ENCODE measurements around the gene LGMN.
"Not testable (repeated sequence)": the region's sequence is repeated elsewhere in the genome, so short reads cannot be mapped to it uniquely, and the experiment has no call there.

LGMN gene

DNA sequence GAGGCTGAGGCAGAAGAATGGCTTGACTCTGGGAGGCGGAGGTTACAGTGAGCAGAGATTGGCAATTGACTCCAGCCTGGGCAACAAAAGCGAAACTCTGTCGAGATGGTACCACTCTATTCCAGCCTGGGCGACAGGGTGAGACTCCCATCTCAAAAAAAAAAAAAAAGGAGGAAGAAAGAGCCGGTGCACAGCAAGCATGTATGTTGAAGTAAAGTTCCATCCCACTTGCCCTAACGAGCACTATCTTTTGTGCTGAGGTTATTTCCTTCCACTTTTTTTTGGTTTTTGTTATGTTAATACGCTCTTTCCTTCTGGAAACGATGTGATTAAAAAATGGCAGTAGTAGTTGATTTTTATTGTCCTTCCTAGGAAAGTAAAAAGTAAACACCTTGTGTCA, 26.1 kb upstream of the LGMN start:
- DNase-seq (ENCODE audit: extremely low read depth, low read depth), result no peak
- TF ChIP-seq, protein P1, sequence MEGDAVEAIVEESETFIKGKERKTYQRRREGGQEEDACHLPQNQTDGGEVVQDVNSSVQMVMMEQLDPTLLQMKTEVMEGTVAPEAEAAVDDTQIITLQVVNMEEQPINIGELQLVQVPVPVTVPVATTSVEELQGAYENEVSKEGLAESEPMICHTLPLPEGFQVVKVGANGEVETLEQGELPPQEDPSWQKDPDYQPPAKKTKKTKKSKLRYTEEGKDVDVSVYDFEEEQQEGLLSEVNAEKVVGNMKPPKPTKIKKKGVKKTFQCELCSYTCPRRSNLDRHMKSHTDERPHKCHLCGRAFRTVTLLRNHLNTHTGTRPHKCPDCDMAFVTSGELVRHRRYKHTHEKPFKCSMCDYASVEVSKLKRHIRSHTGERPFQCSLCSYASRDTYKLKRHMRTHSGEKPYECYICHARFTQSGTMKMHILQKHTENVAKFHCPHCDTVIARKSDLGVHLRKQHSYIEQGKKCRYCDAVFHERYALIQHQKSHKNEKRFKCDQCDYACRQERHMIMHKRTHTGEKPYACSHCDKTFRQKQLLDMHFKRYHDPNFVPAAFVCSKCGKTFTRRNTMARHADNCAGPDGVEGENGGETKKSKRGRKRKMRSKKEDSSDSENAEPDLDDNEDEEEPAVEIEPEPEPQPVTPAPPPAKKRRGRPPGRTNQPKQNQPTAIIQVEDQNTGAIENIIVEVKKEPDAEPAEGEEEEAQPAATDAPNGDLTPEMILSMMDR (IDR thresholded peaks at IDR 0.05; ENCODE audit: low read depth, low read length), result no peak

DNA sequence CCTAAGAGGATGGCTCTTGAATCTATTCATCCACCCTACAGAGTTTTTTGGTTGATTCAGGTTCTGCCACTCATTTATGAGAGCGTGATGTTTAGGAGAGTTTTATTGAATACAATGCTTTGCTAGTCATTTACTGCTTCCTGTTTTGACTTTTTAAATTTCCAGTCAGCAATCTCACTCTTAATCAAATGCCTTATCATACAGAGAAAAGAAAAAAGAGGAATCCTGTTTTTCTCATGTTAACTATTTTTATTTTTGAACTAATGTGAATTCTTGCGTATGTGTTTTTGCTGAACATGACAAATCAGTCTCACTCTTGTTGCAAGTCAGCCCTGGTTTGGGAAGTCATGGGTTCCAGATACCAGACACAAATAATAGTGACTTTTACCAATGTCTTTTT, 22.1 kb upstream of the LGMN start:
- no peak for DNase-seq (ENCODE audit: extremely low read depth, low read depth)
- TF ChIP-seq, protein P1 (IDR thresholded peaks at IDR 0.05; ENCODE audit: low read depth, low read length), result no peak

DNA sequence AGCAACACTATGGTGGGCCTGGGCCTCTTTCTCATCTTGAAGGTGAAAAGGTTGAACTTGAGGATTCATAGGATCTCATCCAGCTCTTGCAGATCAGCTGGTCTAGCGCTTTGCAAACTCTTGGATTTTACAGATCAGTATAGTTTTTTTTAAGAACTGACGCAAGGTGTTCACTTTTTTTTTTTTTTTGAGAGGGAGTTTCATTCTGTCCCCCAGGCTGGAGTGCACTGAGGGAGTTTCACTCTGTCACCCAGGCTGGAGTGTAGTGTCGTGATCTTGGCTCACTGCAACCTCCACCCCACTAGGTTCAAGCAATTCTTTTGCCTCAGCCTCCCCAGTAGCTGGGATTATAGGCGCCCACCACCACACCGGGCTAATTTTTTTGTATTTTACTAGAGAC, 20.4 kb upstream of the LGMN start:
- TF ChIP-seq, protein P1 (IDR thresholded peaks at IDR 0.05; ENCODE audit: low read depth, low read length), result no peak

DNA sequence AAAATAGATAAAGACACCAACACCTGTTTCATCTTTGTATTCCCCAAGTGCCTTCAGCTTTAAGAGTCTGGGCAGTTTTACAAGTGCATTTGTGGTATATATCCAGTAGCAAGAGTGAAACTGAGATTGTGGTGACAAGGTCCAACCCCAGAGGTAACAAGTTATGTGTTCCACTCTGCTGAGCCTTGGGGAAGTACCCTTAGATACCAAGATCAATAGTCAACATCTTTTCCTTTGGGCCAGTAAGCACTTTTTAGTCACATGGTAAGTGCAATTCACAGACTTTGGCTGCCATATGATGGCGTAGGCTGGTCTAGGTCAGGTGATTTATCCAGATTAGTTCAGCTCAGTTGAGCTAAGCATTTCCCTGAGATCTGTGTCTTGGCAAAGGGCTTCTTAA, 19.8 kb upstream of the LGMN start:
- DNase-seq (ENCODE audit: extremely low read depth, low read depth), result not testable (repeated sequence)

More for the DNA sequence above, 20.4 kb upstream of the LGMN start:
- no peak for DNase-seq (ENCODE audit: extremely low read depth, low read depth)

DNA sequence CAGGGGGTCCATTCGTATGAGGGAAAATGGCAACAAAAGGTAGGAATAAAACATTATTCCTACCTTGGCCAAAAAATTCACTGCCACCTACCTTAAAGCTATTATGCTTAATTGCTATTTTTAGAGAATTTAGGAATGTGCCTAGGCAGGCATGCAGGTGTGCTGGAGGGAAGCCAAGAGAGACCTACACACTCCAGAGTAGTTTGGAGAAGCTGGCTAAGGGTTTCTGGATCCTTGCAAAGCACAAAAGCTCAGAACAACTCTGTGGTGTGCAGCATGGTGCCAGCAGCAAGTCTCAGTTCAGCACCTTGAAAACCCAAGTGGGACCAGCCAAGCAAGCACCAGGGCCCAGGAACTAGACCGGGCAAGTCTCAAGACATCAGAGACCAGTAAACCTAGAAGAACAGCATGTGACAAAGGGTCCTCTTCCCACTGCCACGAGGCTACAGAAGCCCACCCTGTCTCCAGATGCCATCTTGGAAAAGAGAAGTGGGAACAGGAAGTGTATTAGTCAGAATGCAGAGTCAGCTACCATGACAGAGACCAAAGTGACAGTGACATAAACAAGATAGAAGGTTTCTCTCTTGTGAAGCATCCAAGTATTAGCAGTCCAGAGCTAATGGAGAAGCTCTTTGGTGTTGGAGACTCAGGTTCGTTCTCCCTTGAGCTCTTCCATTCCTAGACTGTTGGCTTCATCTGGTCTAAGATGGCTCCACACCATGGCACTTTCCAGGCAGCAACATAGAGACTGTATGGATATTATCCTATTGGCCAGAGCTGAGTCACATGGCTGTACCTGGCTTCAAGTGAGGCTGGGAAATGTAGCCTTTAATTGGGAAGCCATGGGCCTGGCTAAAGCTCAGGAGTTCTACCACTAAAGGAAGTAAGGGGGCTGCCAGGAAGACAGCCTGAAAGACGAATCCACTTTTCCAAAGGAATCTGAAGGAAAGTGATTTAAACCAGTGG, 15.5 kb upstream of the LGMN start:
- DNase-seq (ENCODE audit: extremely low read depth, low read depth), result not testable (repeated sequence)

DNA sequence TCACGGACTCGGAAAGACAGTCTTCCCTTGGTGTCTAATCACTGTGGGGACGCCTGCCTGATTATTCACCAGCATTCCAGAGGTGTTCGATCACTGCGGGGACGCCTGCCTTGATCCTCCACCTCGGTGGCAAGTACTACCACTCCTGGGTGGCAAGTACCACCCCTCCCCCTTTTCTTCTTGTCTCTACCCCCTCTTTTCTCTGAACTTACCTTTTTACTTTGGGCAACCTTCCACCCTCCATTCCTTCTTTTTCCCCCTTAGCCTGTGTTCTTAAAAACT, 12.0 kb upstream of the LGMN start:
- TF ChIP-seq, protein P1 (IDR thresholded peaks at IDR 0.05; ENCODE audit: low read depth, low read length), result no peak
- DNase-seq (ENCODE audit: extremely low read depth, low read depth), result no peak

DNA sequence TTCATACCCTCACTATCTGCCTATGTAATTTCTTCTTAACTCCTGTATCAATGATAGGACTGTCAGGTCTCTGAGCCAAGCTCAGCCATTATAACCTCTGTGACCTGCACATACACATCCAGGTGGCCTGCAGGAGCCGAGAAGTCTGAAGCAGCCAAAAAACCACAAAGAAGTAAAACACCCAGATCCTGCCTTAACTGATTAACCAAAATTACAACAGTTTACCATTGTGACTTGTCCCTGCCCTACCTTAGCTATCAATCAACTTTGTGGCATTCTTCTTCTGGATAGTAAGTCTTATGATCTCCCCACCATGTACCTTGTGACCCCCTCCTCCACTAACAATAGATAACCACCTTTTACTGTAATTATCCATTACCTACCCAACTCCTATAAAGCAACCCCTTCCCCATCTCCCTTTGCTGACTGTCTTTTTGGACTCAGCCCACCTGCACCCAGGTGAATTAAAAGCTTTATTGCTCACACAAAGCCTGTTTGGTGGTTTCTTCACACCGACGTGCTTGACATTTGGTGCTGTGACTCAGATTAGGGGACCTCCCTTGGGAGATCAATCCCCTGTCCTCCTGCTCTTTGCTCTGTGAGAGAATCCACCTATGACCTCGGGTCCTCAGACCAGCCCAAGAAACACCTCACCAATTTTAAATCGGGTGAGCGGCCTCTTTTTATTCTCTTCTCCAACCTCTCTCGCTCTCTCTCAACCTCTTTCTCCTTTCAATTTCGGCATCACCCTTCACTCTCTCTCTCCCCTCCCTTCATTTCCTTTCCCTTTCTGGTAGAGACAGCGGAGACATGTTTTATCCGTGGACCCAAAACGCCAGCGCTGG, 11.5 kb upstream of the LGMN start:
- TF ChIP-seq, protein P1 (IDR thresholded peaks at IDR 0.05; ENCODE audit: low read depth, low read length), result no peak
- no peak for DNase-seq (ENCODE audit: extremely low read depth, low read depth)

DNA sequence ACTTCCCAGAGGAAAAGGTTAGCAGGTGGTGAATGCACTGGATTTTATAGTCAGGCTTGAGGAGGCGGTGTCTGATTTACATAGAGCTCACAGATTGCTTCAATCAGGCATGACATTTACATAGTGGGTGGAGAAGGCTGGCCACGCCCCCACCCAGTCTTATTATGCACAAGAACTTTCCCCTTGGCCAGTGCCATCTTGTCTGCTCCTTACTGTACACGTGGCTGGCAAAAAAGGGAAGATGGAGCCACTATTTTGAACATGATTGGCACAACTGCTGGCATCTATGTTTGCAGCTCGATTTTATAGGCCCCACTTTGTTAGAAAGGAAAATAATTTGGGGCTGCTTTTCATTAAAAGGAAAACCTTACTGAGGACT, 10.9 kb upstream of the LGMN start:
- DNase-seq (ENCODE audit: extremely low read depth, low read depth), result no peak

More for the DNA sequence above, 10.9 kb upstream of the LGMN start:
- TF ChIP-seq, protein P1 (IDR thresholded peaks at IDR 0.05; ENCODE audit: low read depth, low read length), result no peak
